IMR-90 (cell line): ENCODE data around the gene NPB. TPM values are rescaled to one million over a fixed set of nuclear protein-coding genes. Genes with fewer than 3 reads are reported as not detected.
A peak's percentile ranks its signal among the peaks of the same experiment; 100 is the strongest.

Source experiments
- ATAC-seq: fragments of 200-7000 bp; cut with Tn5 transposase; 2 replicates; pipeline ENCODE4 v1.9.1; 2020; ENCODE audit warnings: low read depth, mild to moderate bottlenecking, moderate library complexity
- BruUV-seq: library from RNA; stranded (reverse); fragments of 400-500 nt; replicated peaks from 2 replicates; lab custom pipeline; 2021; lab: Mats Ljungman, UMichigan
- CTCF ChIA-PET: fragments of 300-600 bp; formaldehyde crosslinking; extraction: SDS; loops from one replicate; lab custom pipeline; 2021; ENCODE audit warnings: antibody characterized with exemption; lab: Yijun Ruan, JAX
- POLR2A ChIA-PET: fragments of 300-600 bp; sonication (Branson Sonifier 250); formaldehyde crosslinking; loops from one replicate; lab custom pipeline; 2022; ENCODE audit warnings: antibody characterized with exemption; ENCODE audit not compliant: unreplicated experiment; lab: Charles Lee
- DNase-seq: peaks from one replicate; pipeline ENCODE4 v3.0.0; 2013
- H2AFZ ChIP-seq: replicated peaks from 2 replicates; pipeline ENCODE3; 2013; ENCODE audit warnings: low read length, mild to moderate bottlenecking; ENCODE audit not compliant: poor library complexity
- H2AK5ac ChIP-seq: 2 replicates; pipeline ENCODE4 v1.6.1; 2013; ENCODE audit warnings: low read depth, low read length, inconsistent platforms
- H2AK9ac ChIP-seq: replicated peaks from 2 replicates; pipeline ENCODE3; 2013; ENCODE audit warnings: mild to moderate bottlenecking, low read depth, low read length, moderate library complexity; ENCODE audit not compliant: poor library complexity
- H2BK120ac ChIP-seq: 2 replicates; pipeline ENCODE4 v1.6.1; 2013; ENCODE audit warnings: low read depth, low read length, inconsistent platforms
- H2BK15ac ChIP-seq: 3 replicates; pipeline ENCODE4 v1.6.1; 2013; ENCODE audit warnings: low read depth, low read length, inconsistent platforms
- H2BK20ac ChIP-seq: 2 replicates; pipeline ENCODE4 v1.6.1; 2013; ENCODE audit warnings: low read depth, mild to moderate bottlenecking, inconsistent platforms, low read length, moderate library complexity
- H2BK5ac ChIP-seq: 2 replicates; pipeline ENCODE4 v1.6.1; 2013; ENCODE audit warnings: mild to moderate bottlenecking, low read depth, low read length, inconsistent platforms; ENCODE audit not compliant: poor library complexity, severe bottlenecking
- H3K14ac ChIP-seq: replicated peaks from 2 replicates; pipeline ENCODE4 v1.6.1; 2013; ENCODE audit warnings: low read depth, low read length, inconsistent platforms
- H3K18ac ChIP-seq: 2 replicates; pipeline ENCODE4 v1.6.1; 2013; ENCODE audit warnings: low read depth, low read length, control low read depth
- H3K23ac ChIP-seq: 2 replicates; pipeline ENCODE4 v1.6.1; 2013; ENCODE audit warnings: low read depth, low read length, inconsistent platforms
- H3K27ac ChIP-seq: 2 replicates; pipeline ENCODE4 v1.5.1; 2013; ENCODE audit warnings: mild to moderate bottlenecking, control low read depth, low read length; ENCODE audit not compliant: insufficient read depth
- H3K27me3 ChIP-seq: 2 replicates; pipeline ENCODE4 v1.6.1; 2013; ENCODE audit warnings: low read length; ENCODE audit not compliant: control insufficient read depth, insufficient read depth
- H3K36me3 ChIP-seq: 2 replicates; pipeline ENCODE4 v1.6.1; 2013; ENCODE audit warnings: low read length, mixed read lengths; ENCODE audit not compliant: control insufficient read depth, insufficient read depth
- H3K4ac ChIP-seq: 2 replicates; pipeline ENCODE4 v1.6.1; 2013; ENCODE audit warnings: low read depth, low read length, inconsistent platforms
- H3K4me1 ChIP-seq: 2 replicates; pipeline ENCODE4 v1.6.1; 2013; ENCODE audit warnings: low read length, mixed read lengths; ENCODE audit not compliant: control insufficient read depth, insufficient read depth
- H3K4me2 ChIP-seq: 2 replicates; pipeline ENCODE4 v1.6.1; 2013; ENCODE audit warnings: low read depth, mild to moderate bottlenecking, control low read depth, low read length, moderate library complexity
- H3K4me3 ChIP-seq: 2 replicates; pipeline ENCODE4 v1.5.1; 2013; ENCODE audit warnings: low read depth, mild to moderate bottlenecking, control low read depth, low read length, moderate library complexity; ENCODE audit not compliant: insufficient read depth
- H3K56ac ChIP-seq: 2 replicates; pipeline ENCODE4 v1.6.1; 2013; ENCODE audit warnings: low read length, inconsistent platforms; ENCODE audit not compliant: insufficient read depth; ENCODE audit errors: extremely low read depth
- H3K79me1 ChIP-seq, 2 experiments: 2 replicates each; pipeline ENCODE4 v1.6.1; 2013; ENCODE audit warnings: low read length in 2 of 2, inconsistent platforms in 1 of 2, low read depth in 1 of 2
- H3K9ac ChIP-seq: 2 replicates; pipeline ENCODE4 v1.6.1; 2013; ENCODE audit warnings: low read depth, low read length, control low read depth
- H3K9me1 ChIP-seq: 2 replicates; pipeline ENCODE4 v1.6.1; 2013; ENCODE audit warnings: low read length, inconsistent platforms; ENCODE audit not compliant: insufficient read depth
- H3K9me3 ChIP-seq: 2 replicates; pipeline ENCODE4 v1.6.1; 2013; ENCODE audit warnings: low read length; ENCODE audit not compliant: control insufficient read depth, insufficient read depth
- H4K20me1 ChIP-seq: 2 replicates; pipeline ENCODE4 v1.6.1; 2013; ENCODE audit warnings: low read length, inconsistent platforms; ENCODE audit not compliant: insufficient read depth
- H4K5ac ChIP-seq: 2 replicates; pipeline ENCODE4 v1.6.1; 2013; ENCODE audit warnings: mild to moderate bottlenecking, low read depth, low read length, control low read depth
- H4K8ac ChIP-seq, 2 experiments: 2 replicates each; pipeline ENCODE4 v1.6.1; 2013; ENCODE audit warnings: low read depth in 2 of 2, low read length in 2 of 2, control low read depth in 1 of 2, inconsistent platforms in 1 of 2
- H4K91ac ChIP-seq: 2 replicates; pipeline ENCODE4 v1.6.1; 2013; ENCODE audit warnings: low read depth, low read length, inconsistent platforms; ENCODE audit not compliant: insufficient read depth
- ELK1 ChIP-seq: fragments of 150-350 bp; IDR thresholded peaks from 2 replicates; pipeline ENCODE4 v1.6.1; 2016; ENCODE audit warnings: low read depth, mild to moderate bottlenecking, low read length, moderate library complexity, borderline replicate concordance
- RAD21 ChIP-seq: IDR thresholded peaks from 2 replicates; pipeline ENCODE4 v1.6.1; 2012; ENCODE audit warnings: low read length, improper control_type of control experiment
- RFX5 ChIP-seq: IDR thresholded peaks from 2 replicates; pipeline ENCODE4 v1.8.0; 2012; ENCODE audit warnings: low read depth, mild to moderate bottlenecking, low read length, moderate library complexity
- WGBS, 2 experiments: methylation state at CpG; one replicate each; pipeline versions ENCODE4 v1.1.5 to v1.1.7; 2013; ENCODE audit warnings: missing lambda C conversion rate in 2 of 2; ENCODE audit not compliant: insufficient read length in 1 of 2; ENCODE audit errors: extremely low coverage in 2 of 2; 5-methylcytosine and 5-hydroxymethylcytosine counted together
- dilution Hi-C: fragments of 300-500 bp; cut with HindIII; formaldehyde crosslinking; loops from one replicate; pipeline ENCODE4 v1.14.3; 2018; ENCODE audit warnings: low sequenced_read_pairs; ENCODE audit not compliant: unreplicated experiment
- in situ Hi-C: fragments of 300-500 bp; cut with MboI; formaldehyde crosslinking; loops from 3 replicates; pipeline ENCODE4 v1.14.3; 2019; ENCODE audit warnings: low sequenced_read_pairs, inconsistent platforms, mixed read lengths
- intact Hi-C: fragments of 100-400 bp; cut with micrococcal nuclease; formaldehyde crosslinking; loops from 2 replicates; pipeline ENCODE4 v1.10.0; 2022
- polyA plus RNA-seq, 3 experiments: library from polyadenylated mRNA; depleted of rRNA; stranded (reverse); fragments of >200 nt; gene quantifications; 2 replicates each; pipeline ENCODE4 v1.2.3, GENCODE V29; 2012; ENCODE audit warnings: low replicate concordance in 1 of 3
- total RNA-seq: library from RNA; depleted of rRNA; stranded (reverse); fragments of >200 nt; gene quantifications from 2 replicates; pipeline ENCODE4 v1.2.3, GENCODE V29; 2012

NPB gene
- total and polyA plus RNA-seq, 2 of the 4 experiments (the other 2 are of a cell fraction) = 0.51 TPM; not detected in 1

- no peak for DNase-seq
- Histone ChIP-seq H2AK9ac (peak overlapping the region; percentile 71), H3K9ac (no peak overlapping the region), H3K4ac (peak overlapping the region; percentile 48), H2BK15ac (no peak overlapping the region), H3K79me1 (peaks cover 18 to 47% of the 10 kb centered on the region in 2 experiments), H3K4me2 (no peak overlapping the region), H3K23ac (peak overlapping the region; percentile 5; the same call in 1 of the 2 replicates), H2BK5ac (peak overlapping the region; percentile 79), H3K14ac (peak overlapping the region; percentile 74), H4K8ac (peak overlapping the region in 1 of 2 experiments; percentile 87; a peak in 1 of 4 replicates), H3K56ac (no peak overlapping the region), H3K27me3 (no peaks in the 10 kb centered on the region), H3K4me3 (no peak overlapping the region), H2AK5ac (peak overlapping the region; percentile 71), H2BK20ac (no peak overlapping the region), H3K18ac (peak overlapping the region; percentile 21), H2BK120ac (peak overlapping the region; percentile 5; the same call in 1 of the 2 replicates), H4K91ac (peak overlapping the region; percentile 43), H4K5ac (peak overlapping the region; percentile 75), H3K9me3 (no peaks in the 10 kb centered on the region), H4K20me1 (peaks cover 5% of the 10 kb centered on the region; the same call in 1 of the 2 replicates), H3K9me1 (peaks cover 16% of the 10 kb centered on the region), H2AFZ (no peak overlapping the region), H3K4me1 (peaks cover 11% of the 10 kb centered on the region), H3K36me3 (peaks cover 15% of the 10 kb centered on the region), H3K27ac (peak overlapping the region; percentile 98; the same call in 1 of the 2 replicates)
- dilution Hi-C loops = no loop called here
- ChIA-PET POLR2A (interaction anchor here (0.6 kb wide), 1 partner anchor 83 kb away, joined by 7 read pairs; no protein-coding TSS in a partner anchor), CTCF (no interaction called here)
- in situ Hi-C loops = no loop called here
- intact Hi-C loops = no loop called here
- no peak; the same call in 1 of the 2 replicates for ATAC-seq
- WGBS, 2 experiments = 80% methylated on average over 1 of the region's 5 CpGs; no CpG with 5 or more reads in 1 of the 2 experiments
- TF ChIP-seq RFX5 = no peak
- TF ChIP-seq RAD21 = no peak
- no peak for TF ChIP-seq ELK1
- TSS peak; percentile 11 for BruUV-seq
Observed at GRCh38 chr17:81879121-81879520, 22.9 kb upstream of the NPB start.
